ENCODE data around the gene PRTN3. TPM values are rescaled to one million over a fixed set of nuclear protein-coding genes. Genes with fewer than 3 reads are reported as not detected.

Gene PRTN3
- 0.72 TPM in 1 of 2 replicates, not detected in the other for total RNA-seq (2014; rRNA removed; shearing (Covaris generic))

- no peak for DNase-seq (ENCODE audit: low spot score)
Measured at GRCh38 chr19:840519-841206, at the start of gene PRTN3. Gene PRTN3 (plus strand): TSS chr19:840999. CDS start chr19:841009, 10 bp downstream.

DNA sequence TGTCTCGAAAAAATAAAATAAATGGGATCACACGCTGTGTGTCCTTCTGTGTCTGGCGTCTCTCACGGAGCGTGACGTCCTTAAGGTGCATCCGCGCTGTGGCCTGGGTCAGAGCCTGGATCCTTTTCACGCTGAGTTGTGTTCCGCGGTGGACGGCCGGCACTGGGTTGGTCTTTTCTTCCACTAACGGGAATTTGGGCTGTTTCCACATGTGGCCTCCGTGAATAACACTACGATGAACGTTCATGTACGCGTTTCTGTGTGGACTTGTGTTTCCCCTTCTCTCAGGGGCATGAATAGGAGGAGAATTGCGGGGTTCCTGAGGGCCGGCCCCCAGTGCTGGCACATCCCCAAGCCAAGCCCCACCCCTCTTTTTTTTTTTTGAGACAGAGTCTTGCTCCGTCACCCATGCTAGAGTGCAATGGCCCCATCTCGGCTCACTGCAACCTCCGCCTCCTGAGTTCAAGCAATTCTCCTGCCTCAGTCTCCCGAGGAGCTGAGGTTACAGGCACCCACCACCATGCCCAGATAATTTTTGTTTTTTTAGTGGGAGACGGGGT, 49.7 kb upstream of the PRTN3 start:
- no peak for DNase-seq (ENCODE audit: low spot score)

- DNase-seq (ENCODE audit: low spot score): no peak
Measured at GRCh38 chr19:791567-792305, 49.1 kb upstream of the PRTN3 start.

GRCh38 chr19:792306-792885, 48.4 kb upstream of the PRTN3 start:
- no peak for DNase-seq (ENCODE audit: low spot score)

GRCh38 chr19:793806-794205, 47.0 kb upstream of the PRTN3 start:
- DNase-seq (ENCODE audit: low spot score): no peak

GRCh38 chr19:795073-795611, 45.7 kb upstream of the PRTN3 start:
- DNase-seq (ENCODE audit: low spot score): no peak

- no peak for DNase-seq (ENCODE audit: low spot score)
Measured at GRCh38 chr19:795691-796581, 44.9 kb upstream of the PRTN3 start.

GRCh38 chr19:796692-797527, 43.9 kb upstream of the PRTN3 start, which contains the start of gene PTBP1:
Gene PTBP1 (plus strand): TSS chr19:797452. CDS start chr19:797498, 46 bp downstream.
- DNase-seq (ENCODE audit: low spot score): peak; percentile 100

DNA sequence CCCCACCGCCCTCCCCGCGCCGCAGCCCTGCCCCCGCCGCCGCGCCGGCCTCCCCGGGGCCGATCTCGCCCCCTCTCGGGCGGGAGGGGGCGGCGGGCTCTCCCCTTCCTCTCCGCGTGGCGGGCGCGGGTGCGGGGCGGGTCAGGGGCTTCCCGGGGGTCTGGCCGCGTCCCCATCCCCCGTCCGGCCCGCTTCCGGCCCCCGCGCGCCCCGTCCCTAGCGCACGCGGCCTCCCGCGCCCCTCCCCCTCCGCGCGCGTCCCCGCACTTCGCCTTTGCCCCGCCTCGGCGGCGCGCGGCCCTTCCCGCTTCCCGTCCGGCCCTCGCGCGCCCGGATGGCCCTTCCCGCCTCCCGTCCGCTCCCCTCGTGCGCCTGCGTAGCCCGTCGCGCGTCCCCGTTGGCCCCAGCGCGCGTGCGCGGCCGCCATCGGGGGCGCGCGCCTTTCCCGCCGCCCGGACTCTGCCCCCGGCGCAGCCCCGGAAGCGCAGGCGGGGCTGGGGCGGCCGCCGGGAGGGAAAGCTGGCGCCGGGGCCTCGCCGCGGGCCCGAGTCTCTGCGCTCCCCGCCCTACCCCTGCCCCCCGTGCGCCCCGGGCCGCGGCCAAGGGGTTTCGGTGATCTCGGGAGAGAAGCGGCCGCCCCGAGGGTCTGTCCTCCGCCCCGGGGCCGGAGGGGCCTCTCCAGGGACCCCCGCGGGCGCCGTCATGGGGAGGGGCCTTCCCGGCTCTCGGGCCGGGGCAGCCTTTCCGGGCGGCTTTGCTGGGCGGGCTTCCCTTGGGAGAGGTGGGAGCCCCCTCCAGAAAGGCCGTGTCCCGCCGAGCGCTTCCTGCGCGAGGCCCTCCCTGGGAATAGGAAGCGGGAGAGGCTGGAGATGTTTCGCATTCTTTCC, 43.0 kb upstream of the PRTN3 start:
- peak; percentile 87 for DNase-seq (ENCODE audit: low spot score)

GRCh38 chr19:798415-799075, 42.3 kb upstream of the PRTN3 start:
- no peak for DNase-seq (ENCODE audit: low spot score)

GRCh38 chr19:799076-799881, 41.5 kb upstream of the PRTN3 start:
- DNase-seq (ENCODE audit: low spot score): peak; percentile 45

GRCh38 chr19:800360-801029, 40.3 kb upstream of the PRTN3 start:
- DNase-seq (ENCODE audit: low spot score): no peak

DNA sequence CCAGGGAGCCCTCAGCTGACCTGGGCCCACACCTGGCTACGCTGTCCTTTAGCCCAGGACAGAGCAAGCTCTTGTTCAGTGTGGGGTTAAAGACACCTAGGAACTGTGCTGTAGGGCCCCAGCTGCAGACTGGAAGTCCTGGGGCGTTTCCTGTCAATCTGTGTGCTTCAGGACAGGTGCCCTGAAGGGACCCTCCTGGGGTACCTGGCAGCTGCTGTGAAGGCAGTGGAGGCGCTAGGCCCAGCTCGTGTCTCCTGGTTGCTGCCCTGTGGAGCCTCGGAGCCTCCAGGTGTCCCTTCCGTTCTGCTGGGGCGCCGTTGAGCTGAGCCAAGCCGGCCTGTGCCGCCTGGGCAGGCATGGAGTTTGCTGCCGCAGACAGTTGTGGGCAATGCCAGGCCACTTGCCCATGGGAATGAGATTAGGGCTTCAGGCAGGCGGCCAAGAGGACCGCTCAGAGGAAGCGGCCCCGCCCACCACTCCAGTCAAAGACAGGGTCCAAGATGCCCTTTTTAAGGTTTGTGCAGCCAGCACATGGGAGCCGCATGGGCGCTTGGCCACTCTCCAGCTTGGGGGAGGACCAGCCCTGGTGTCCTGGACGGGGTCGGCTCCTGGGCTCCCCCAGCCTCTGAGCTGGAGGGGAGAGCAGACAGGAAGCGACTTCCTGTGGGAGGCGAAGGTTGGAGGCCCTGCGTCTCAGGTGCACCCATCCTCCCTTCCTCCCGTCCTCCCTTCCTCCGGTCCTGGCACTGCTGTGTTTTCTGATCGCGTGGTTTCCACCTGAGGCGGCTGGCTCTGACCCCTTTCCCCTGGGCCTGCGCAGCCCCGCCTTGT, 39.6 kb upstream of the PRTN3 start:
- DNase-seq (ENCODE audit: low spot score): peak; percentile 41

DNA sequence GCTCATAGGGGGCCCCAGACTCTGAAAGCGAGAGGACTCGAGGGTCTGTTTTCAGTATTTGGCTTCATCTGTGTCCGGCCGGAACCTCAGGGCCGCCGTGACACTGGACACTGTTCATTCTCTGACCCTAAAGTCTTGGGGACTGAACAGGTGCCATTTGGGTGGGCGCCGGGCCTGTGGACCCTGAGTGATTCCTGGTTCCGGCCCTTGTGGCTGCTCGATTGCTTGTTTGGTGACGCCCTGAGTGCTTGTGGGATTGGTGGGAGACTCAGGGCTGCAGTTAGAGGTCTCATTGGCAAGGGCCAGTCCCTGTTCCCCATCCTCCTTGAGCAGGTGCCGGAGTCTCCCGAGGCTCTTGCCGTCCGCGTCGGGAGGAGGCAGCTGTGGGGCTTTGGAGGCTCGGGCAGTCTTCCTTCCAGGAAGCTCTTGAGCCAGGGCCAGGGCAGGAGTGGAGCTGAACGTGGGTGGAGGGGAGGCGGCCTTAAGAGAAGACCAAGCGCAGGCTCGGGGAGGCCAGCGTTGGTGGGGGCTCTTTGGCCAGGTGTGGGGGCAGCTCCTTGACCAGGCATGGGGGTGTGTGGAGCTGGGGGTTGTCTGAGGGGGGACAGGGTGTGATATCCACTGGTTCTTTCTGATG, 38.8 kb upstream of the PRTN3 start:
- DNase-seq (ENCODE audit: low spot score): no peak

DNA sequence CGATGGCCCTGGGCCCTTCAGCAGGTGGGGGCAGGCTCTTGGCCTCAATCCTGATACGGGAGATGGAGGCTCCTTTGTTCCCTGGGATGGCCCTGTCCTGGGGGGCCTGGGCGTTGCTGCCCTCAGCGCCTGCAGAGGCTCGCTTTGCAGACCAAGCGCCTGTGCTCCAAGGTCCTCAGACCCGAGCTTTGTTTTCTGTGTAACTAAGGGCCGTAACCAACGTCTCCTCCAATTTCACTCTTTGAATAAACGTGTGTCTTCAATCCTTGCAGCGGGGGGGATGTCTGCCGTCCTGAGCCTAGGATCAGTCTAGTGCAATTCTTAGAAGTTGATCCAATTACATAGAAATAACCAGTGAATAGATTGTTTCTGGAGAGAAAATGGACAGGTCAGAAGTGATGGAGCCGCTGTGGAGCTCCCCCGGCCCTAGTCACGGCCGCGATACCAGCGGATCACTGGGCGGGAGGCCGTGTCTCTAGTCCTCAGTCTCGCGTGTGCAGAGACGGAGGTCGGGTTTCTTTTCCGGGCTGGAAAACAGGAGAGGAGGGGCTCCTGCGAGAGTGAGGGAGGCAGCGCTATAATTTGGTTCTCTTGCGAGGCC, 38.2 kb upstream of the PRTN3 start:
- no peak for DNase-seq (ENCODE audit: low spot score)
